Epithelial cell of proximal tubule (primary cell): ENCODE measurements around the gene GPR87. TPM values are rescaled to one million over a fixed set of nuclear protein-coding genes. Genes with fewer than 3 reads are reported as not detected.

Experiments used
- DNase-seq: peaks from one replicate; pipeline ENCODE4 v3.0.0-alpha.2; 2011; ENCODE audit warnings: low read depth
- H3K4me3 ChIP-seq: 2 replicates; pipeline ENCODE4 v1.5.1; 2011; ENCODE audit warnings: low read depth, mild to moderate bottlenecking, low read length
- total RNA-seq: library from RNA; depleted of rRNA; stranded (reverse); fragments of >200 nt; gene quantifications from 2 replicates; pipeline ENCODE4 v1.2.3, GENCODE V29; 2015
- TF ChIP-seq, protein P1 (sequence below): conservative IDR thresholded peaks from 2 replicates; pipeline ENCODE4 v1.5.1; 2012; ENCODE audit warnings: low read depth, mild to moderate bottlenecking, low read length

GPR87 gene
- total RNA-seq, 1 donor from 2014 or later: 12.0 TPM

DNA sequence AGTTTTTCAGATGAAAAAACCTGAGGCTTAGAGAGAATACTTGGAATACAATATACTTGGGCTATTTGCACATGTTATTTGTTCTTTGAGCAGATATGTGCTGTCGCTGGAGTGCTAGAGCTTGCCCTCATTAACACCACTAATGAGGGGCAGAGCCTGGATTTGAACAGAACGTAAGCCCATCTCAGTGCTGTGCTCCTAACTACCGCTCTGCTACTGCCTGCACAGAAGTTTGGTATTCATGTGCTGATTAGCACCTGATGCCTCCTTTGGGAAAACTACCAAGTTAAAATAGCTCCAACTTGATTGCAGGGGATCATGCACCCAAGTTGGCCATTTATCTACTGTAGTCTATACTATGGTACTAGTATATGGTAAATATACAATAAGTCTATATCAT is 3.6 kb downstream of the GPR87 start:
- no peak for DNase-seq
- H3K4me3 ChIP-seq: no peak overlapping the region

DNA sequence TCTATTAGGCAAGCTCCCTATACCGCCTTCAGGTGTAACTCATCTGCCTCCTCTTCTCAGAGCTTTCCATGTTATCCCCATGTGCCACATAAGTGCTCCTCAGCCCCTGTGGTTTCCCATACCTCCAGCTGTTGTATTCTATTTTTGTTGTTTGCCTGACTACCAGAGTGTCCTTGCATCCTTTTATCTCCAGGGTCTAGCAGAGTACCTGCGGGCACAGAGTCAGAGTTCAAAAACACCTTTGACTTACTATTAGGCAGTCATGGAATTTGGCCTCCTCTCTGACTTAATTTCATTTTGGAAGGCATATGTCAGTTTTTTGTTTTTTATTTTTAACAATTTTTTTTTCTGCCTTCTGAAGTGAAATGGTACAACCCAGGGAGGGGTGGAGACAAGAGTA is 7.1 kb downstream of the GPR87 start:
- DNase-seq: no peak

More for the DNA sequence above, 3.6 kb downstream of the GPR87 start:
- TF ChIP-seq, protein P1, sequence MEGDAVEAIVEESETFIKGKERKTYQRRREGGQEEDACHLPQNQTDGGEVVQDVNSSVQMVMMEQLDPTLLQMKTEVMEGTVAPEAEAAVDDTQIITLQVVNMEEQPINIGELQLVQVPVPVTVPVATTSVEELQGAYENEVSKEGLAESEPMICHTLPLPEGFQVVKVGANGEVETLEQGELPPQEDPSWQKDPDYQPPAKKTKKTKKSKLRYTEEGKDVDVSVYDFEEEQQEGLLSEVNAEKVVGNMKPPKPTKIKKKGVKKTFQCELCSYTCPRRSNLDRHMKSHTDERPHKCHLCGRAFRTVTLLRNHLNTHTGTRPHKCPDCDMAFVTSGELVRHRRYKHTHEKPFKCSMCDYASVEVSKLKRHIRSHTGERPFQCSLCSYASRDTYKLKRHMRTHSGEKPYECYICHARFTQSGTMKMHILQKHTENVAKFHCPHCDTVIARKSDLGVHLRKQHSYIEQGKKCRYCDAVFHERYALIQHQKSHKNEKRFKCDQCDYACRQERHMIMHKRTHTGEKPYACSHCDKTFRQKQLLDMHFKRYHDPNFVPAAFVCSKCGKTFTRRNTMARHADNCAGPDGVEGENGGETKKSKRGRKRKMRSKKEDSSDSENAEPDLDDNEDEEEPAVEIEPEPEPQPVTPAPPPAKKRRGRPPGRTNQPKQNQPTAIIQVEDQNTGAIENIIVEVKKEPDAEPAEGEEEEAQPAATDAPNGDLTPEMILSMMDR: no peak

DNA sequence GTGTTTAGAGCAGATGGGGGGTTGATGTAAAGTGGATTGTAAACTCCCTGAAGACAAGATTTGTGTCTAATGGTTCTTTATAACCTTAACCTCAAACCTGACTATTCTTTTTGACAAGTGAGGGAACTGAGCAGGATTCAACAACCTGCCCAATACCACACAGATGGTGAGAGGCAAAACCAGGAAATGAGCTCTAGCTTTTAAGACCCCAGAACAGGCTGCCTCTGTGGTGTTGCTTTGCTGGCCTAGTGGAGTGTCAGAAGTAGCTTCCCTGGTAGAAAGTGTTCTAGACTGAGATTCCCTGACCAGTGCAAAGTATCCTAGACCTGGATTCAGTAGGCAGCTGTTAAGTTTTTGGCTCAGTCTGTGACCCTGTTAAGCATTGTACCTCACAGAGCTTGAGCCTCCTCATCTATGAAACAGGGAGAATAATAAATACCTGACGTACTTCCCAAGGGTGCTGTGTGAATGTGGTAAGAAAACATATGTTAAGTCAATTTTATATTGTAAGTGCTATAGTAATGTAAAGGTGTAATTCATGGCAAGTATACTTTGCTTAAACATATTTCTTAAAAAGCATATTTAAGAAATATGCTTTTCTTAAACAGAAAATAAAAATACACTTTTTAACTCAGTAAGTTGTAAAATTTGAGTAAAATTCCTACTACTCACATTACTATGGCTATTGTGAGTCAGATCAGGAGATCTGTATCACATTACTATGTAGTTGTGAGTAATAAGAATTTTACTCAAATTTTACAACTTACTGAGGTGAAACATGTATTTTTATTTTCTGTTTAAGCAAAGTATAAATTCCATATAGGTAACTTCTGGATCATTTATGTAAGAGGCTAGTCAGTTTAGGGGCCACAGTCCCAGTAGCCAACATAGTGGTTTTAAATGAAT is 8.8 kb downstream of the GPR87 start:
- no peak overlapping the region for H3K4me3 ChIP-seq
- no peak for DNase-seq
- TF ChIP-seq, protein P1: no peak

More for the DNA sequence above, 7.1 kb downstream of the GPR87 start:
- TF ChIP-seq, protein P1: no peak
- H3K4me3 ChIP-seq: no peak overlapping the region

DNA sequence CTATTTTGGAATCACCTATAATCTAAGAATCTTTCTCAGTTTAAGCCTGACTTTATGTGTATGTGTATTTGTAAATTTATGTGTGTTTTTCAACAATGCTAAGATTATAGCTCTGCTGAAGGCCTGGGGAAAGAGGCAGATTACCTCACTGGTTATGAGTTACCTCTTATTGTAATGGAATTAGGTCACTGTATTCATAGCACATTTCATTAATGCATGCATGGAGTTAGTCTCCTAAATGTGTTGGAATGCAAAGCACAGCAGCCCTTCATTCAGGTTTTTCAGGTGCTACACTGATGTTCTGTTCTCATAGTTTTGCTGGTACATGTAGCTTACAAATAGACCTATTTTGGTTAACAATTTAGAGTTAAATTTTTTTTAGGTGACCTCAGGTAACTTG is 9.5 kb downstream of the GPR87 start:
- DNase-seq: no peak
- H3K4me3 ChIP-seq: no peak overlapping the region
- TF ChIP-seq, protein P1: no peak

DNA sequence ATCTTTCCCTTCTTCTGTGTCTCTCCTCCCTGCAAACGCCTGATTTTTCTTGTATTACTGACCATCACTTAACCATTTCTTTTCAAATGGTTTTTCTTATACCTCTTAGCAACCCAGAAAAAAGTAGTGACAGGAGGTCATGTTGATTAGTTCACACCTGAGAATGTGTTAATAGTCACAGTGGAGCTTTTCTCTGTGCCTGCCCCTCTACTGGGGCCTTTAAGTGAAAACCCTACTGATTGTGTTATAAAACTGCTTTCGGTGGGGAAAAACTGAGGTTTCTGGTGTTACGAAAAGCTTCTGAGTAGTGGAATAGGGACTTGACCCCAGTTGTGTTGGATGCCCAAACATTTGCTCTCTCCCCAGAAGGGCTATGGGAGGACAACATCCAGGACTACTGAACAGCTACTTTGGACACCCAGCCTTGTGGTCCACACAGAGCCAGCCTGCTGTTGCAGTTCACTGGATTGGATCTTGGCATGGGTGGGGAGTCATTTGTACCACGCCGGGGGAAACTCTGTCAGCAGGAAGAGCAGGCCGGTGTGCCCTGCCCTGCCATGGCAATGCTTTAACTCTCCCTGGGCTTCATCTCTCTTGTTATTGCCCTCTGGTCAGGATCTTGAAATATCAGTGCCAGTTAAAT is 10.3 kb downstream of the GPR87 start:
- TF ChIP-seq, protein P1: no peak
- no peak for DNase-seq
- H3K4me3 ChIP-seq: no peak overlapping the region

DNA sequence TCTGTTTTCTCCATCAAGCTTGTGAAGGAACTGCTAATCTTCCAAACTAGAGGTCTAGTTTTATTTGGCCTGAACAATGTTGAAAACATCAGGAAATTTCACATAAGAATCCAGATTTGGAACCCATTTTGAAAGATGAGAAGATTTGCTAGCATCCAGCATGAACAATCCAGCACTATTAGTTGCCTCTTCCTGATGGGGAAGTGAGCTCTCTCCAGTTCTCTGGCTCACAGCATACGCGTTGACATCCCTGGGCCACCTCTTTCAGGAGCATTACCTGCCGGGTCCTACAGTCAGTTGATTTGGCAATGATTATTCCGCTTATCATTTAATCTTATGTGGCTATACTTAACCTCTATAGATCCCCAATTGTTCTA is 10.9 kb downstream of the GPR87 start:
- no peak for DNase-seq
- no peak overlapping the region for H3K4me3 ChIP-seq
- TF ChIP-seq, protein P1: no peak
